ENCODE measurements around the gene SLC39A5. TPM values are rescaled to one million over a fixed set of nuclear protein-coding genes. Genes with fewer than 3 reads are reported as not detected.
A peak's percentile ranks its signal among the peaks of the same experiment; 100 is the strongest.
"Not testable (repeated sequence)": the region's sequence is repeated elsewhere in the genome, so short reads cannot be mapped to it uniquely, and the experiment has no call there.

SLC39A5 gene
- total RNA-seq, 1 experiment from 2014 or later = not detected

- Mint-ChIP-seq H3K27me3 (ENCODE audit: insufficient read depth, unreplicated experiment) (no peaks in the 10 kb centered on the region), H3K36me3 (ENCODE audit: insufficient read depth, unreplicated experiment) (peaks cover 24% of the 10 kb centered on the region), H3K4me1 (ENCODE audit: insufficient read depth, unreplicated experiment) (peaks cover 38% of the 10 kb centered on the region), H3K9me3 (ENCODE audit: unreplicated experiment) (no peaks in the 10 kb centered on the region), H3K27ac (ENCODE audit: low read depth, unreplicated experiment) (peak overlapping the region; percentile 93), H3K4me3 (ENCODE audit: unreplicated experiment) (peak overlapping the region; percentile 85)
- no peak for TF ChIP-seq CTCF (IDR thresholded peaks at IDR 0.05; ENCODE audit: unreplicated experiment)
- CTCF ChIA-PET = interaction anchor here (0.6 to 6.6 kb wide), 13 partner anchors 10 to 452 kb away, joined by 3 to 83 read pairs (median 7); partner anchors contain the start of genes RNF41 and ZC3H10
- intact Hi-C loops (cut with micrococcal nuclease) = loop anchor here (1.0 to 10.0 kb wide), 3 partner anchors 66 to 456 kb away; partner anchors contain the start of gene ZC3H10
- POLR2A ChIA-PET = interaction anchor here (1.6 to 7.9 kb wide), 8 partner anchors 30 to 194 kb away, joined by 4 to 140 read pairs (median 12); partner anchors contain the start of genes ESYT1, MYL6, RNF41 and RPL41
- BruUV-seq (replicated peaks) = no TSS peak
- peak; percentile 31 for DNase-seq (ENCODE audit: unreplicated experiment)
These were observed 39.1 kb upstream of the SLC39A5 start for GRCh38 chr12:56190695-56191155.

DNA sequence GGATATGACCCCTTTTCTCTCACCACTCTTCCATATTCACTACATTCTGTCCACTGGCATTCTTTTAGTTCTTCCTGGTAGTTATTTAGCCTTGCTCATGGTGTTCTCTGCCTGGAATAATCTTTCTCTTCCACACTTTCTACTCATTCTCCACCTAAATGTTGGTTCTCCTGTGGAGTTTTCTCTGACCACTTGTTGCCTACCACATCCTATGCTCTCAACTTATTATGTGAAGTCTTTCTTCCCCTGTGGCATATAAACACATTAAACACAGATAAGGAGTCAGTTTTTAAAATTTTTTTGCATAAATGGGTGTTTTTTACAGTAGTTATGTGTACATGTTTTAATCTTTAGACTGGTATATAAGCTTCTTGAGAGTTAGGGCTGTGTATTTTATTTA, 37.3 kb upstream of the SLC39A5 start:
- no peak for DNase-seq (ENCODE audit: unreplicated experiment)
- ChIA-PET CTCF (interaction anchor here (0.6 to 6.6 kb wide), 18 partner anchors 10 to 258 kb away, joined by 3 to 83 read pairs (median 3); partner anchors contain the start of gene RNF41), POLR2A (interaction anchor here (0.6 to 7.9 kb wide), 5 partner anchors 29 to 298 kb away, joined by 3 to 140 read pairs (median 5); partner anchors contain the start of genes ESYT1, RNF41, RPL41 and ZC3H10)
- Mint-ChIP-seq H3K27ac (ENCODE audit: low read depth, unreplicated experiment) (no peak overlapping the region), H3K27me3 (ENCODE audit: insufficient read depth, unreplicated experiment) (no peaks in the 10 kb centered on the region), H3K4me1 (ENCODE audit: insufficient read depth, unreplicated experiment) (peaks cover 34% of the 10 kb centered on the region), H3K9me3 (ENCODE audit: unreplicated experiment) (no peaks in the 10 kb centered on the region), H3K4me3 (ENCODE audit: unreplicated experiment) (no peak overlapping the region), H3K36me3 (ENCODE audit: insufficient read depth, unreplicated experiment) (peaks cover 12% of the 10 kb centered on the region)
- intact Hi-C loops (cut with micrococcal nuclease) = loop anchor here (10.0 kb wide), 1 partner anchor 458 kb away; no protein-coding TSS in a partner anchor
- TF ChIP-seq CTCF (IDR thresholded peaks at IDR 0.05; ENCODE audit: unreplicated experiment) = no peak
- no TSS peak for BruUV-seq (replicated peaks)

GRCh38 chr12:56193025-56193578, 36.7 kb upstream of the SLC39A5 start:
- intact Hi-C loops (cut with micrococcal nuclease) = loop anchor here (1.0 to 10.0 kb wide), 3 partner anchors 31 to 458 kb away; partner anchors contain the start of gene NABP2
- peak; percentile 87 for DNase-seq (ENCODE audit: unreplicated experiment)
- Mint-ChIP-seq H3K4me3 (ENCODE audit: unreplicated experiment) (no peak overlapping the region), H3K4me1 (ENCODE audit: insufficient read depth, unreplicated experiment) (peaks cover 32% of the 10 kb centered on the region), H3K27ac (ENCODE audit: low read depth, unreplicated experiment) (peak overlapping the region; percentile 18), H3K27me3 (ENCODE audit: insufficient read depth, unreplicated experiment) (no peaks in the 10 kb centered on the region), H3K9me3 (ENCODE audit: unreplicated experiment) (no peaks in the 10 kb centered on the region), H3K36me3 (ENCODE audit: insufficient read depth, unreplicated experiment) (peaks cover 12% of the 10 kb centered on the region)
- ChIA-PET CTCF (interaction anchor here (0.6 to 6.6 kb wide), 14 partner anchors 11 to 401 kb away, joined by 3 to 83 read pairs (median 4); partner anchors contain the start of gene RNF41), POLR2A (interaction anchor here (0.6 to 7.9 kb wide), 4 partner anchors 29 to 297 kb away, joined by 3 to 140 read pairs (median 56); partner anchors contain the start of genes RNF41, RPL41 and ZC3H10)
- no TSS peak for BruUV-seq (replicated peaks)
- TF ChIP-seq CTCF (IDR thresholded peaks at IDR 0.05; ENCODE audit: unreplicated experiment) = peak; percentile 67

GRCh38 chr12:56196818-56197550, 32.9 kb upstream of the SLC39A5 start:
- H3K4me1 Mint-ChIP-seq (ENCODE audit: insufficient read depth, unreplicated experiment) = peaks cover 21% of the 10 kb centered on the region
- ChIA-PET POLR2A (interaction anchor here (0.7 to 2.8 kb wide), 6 partner anchors 9 to 119 kb away, joined by 4 to 17 read pairs (median 5); partner anchors contain the start of genes CNPY2 and RNF41), CTCF (interaction anchor here (0.6 to 1.9 kb wide), 5 partner anchors 10 to 751 kb away, joined by 3 to 9 read pairs (median 5); no protein-coding TSS in a partner anchor)
- H3K9me3 Mint-ChIP-seq (ENCODE audit: unreplicated experiment); BruUV-seq (replicated peaks); H3K4me3 Mint-ChIP-seq (ENCODE audit: unreplicated experiment); H3K27me3 Mint-ChIP-seq (ENCODE audit: insufficient read depth, unreplicated experiment); H3K36me3 Mint-ChIP-seq (ENCODE audit: insufficient read depth, unreplicated experiment): not testable (repeated sequence)
- intact Hi-C loops (cut with micrococcal nuclease) = loop anchor here (10.0 kb wide), 1 partner anchor 462 kb away; no protein-coding TSS in a partner anchor
- DNase-seq (ENCODE audit: unreplicated experiment) = peak; percentile 52
- peak overlapping the region; percentile 46 for H3K27ac Mint-ChIP-seq (ENCODE audit: low read depth, unreplicated experiment)

All from MCF 10A (cell line).